Measurements from ENCODE around the gene PHACTR3. TPM values are rescaled to one million over a fixed set of nuclear protein-coding genes. Genes with fewer than 3 reads are reported as not detected.

The PHACTR3 gene
- total RNA-seq, 1 experiment from 2014 or later, result not detected

DNA sequence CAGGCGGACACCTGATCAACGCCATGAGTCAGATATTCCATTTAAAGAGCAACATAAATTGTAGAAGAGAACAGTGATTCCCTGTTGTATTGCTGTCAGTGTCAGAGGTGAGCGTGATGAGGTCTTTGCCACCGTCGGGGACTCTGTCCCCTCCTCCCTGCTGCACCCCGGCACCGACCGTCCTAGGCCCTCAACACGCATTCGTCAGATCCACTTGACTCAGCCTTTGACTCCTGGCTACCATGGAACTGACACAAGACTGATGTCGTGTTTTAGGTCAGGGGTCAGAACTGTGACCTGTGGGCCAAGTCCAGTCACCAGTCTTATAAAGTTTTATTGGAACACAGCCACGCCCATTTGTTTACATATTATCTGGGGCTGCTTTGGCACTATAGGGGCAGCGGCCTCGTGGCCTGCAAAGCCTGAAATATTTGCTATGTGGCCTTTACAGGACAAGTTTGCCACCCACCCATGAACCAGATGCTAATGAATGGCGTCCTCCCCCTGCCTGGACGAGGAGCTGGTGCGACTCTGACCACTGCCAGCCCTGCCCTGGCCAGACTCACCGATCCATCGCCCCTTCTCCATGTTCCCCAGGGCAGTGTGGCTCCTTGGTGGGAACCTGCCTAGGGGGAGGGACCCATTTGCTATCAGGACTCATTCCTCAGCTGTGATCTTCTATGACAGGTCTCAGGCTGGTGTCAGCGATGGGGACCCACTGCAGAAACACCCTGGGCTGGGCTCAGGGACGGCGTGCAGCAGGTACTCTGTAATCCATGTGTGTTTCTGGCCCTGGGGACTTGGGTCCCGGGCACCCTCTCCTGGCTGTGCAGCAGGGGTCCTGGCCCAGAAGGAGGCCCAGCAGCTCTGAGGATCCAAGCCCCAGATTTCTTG is 37.5 kb upstream of the PHACTR3 start:
- Histone ChIP-seq H3K23ac (ENCODE audit: insufficient read length, low read depth, low read length) (no peak overlapping the region), H3K4me2 (ENCODE audit: insufficient read depth, insufficient read length, low read length) (no peak overlapping the region), H3K56ac (ENCODE audit: insufficient read length, low read depth, low read length) (no peak overlapping the region), H4K20me1 (ENCODE audit: control insufficient read depth, insufficient read depth, insufficient read length) (no peaks in the 10 kb centered on the region), H4K8ac (replicated peaks; ENCODE audit: insufficient read length, low read depth, low read length) (no peak overlapping the region), H2BK5ac (ENCODE audit: insufficient read length, low read length) (no peak overlapping the region), H4K91ac (ENCODE audit: insufficient read length, low read depth, low read length) (no peak overlapping the region), H2BK15ac (ENCODE audit: low read depth, low read length) (no peak overlapping the region), H3K4me1 (ENCODE audit: insufficient read depth, low read length) (no peaks in the 10 kb centered on the region), H2BK12ac (ENCODE audit: insufficient read length, low read depth, low read length) (no peak overlapping the region), H3K18ac (ENCODE audit: insufficient read length, low read depth, low read length) (no peak overlapping the region), H2BK120ac (ENCODE audit: low read depth, low read length, poor library complexity, severe bottlenecking) (no peak overlapping the region), H2BK20ac (ENCODE audit: low read depth, low read length, poor library complexity, severe bottlenecking) (no peak overlapping the region), H2AK5ac (ENCODE audit: insufficient read length, low read length) (no peak overlapping the region), H3K9me3 (ENCODE audit: control insufficient read depth, low read depth, low read length) (no peaks in the 10 kb centered on the region), H4K5ac (ENCODE audit: insufficient read length, low read depth, low read length) (no peak overlapping the region), H3K79me1 (ENCODE audit: insufficient read depth, low read depth, low read length, poor library complexity, severe bottlenecking) (no peaks in the 10 kb centered on the region), H3K4ac (ENCODE audit: low read depth, low read length) (no peak overlapping the region), H3K23me2 (ENCODE audit: insufficient read length, low read depth, low read length, poor library complexity, severe bottlenecking) (peaks cover 3% of the 10 kb centered on the region), H3K79me2 (ENCODE audit: insufficient read depth, low read length) (no peaks in the 10 kb centered on the region), H3K14ac (ENCODE audit: insufficient read depth, low read length) (no peak overlapping the region), H3K27ac (ENCODE audit: insufficient read length, low read depth, low read length) (no peak overlapping the region), H2AFZ (ENCODE audit: low read length) (no peak overlapping the region), H3T11ph (ENCODE audit: low read length) (no peak overlapping the region), H3K9ac (ENCODE audit: extremely low read depth, insufficient read length, low read length) (no peak overlapping the region), H3K27me3 (ENCODE audit: insufficient read depth, low read length) (peaks cover 2% of the 10 kb centered on the region; the same call in 1 of the 2 replicates)
- H3K4me3 Mint-ChIP-seq, result no peak overlapping the region
- H3K9me3 Mint-ChIP-seq, result peaks cover 0 to 18% of the 10 kb centered on the region in 2 experiments; a peak in 2 of 5 replicates
- no peak for DNase-seq
- H3K27me3 Mint-ChIP-seq (ENCODE audit: low read depth), result peaks cover 40% of the 10 kb centered on the region
- H3K4me1 Mint-ChIP-seq, result peaks cover under 1 to 5% of the 10 kb centered on the region in 2 experiments
- no peak overlapping the region for H3K27ac Mint-ChIP-seq
- WGBS (ENCODE audit: extremely low coverage, insufficient read length, low lambda C conversion rate), result no CpG with 5 or more reads among the region's 23 CpGs
- TF ChIP-seq, protein P1, sequence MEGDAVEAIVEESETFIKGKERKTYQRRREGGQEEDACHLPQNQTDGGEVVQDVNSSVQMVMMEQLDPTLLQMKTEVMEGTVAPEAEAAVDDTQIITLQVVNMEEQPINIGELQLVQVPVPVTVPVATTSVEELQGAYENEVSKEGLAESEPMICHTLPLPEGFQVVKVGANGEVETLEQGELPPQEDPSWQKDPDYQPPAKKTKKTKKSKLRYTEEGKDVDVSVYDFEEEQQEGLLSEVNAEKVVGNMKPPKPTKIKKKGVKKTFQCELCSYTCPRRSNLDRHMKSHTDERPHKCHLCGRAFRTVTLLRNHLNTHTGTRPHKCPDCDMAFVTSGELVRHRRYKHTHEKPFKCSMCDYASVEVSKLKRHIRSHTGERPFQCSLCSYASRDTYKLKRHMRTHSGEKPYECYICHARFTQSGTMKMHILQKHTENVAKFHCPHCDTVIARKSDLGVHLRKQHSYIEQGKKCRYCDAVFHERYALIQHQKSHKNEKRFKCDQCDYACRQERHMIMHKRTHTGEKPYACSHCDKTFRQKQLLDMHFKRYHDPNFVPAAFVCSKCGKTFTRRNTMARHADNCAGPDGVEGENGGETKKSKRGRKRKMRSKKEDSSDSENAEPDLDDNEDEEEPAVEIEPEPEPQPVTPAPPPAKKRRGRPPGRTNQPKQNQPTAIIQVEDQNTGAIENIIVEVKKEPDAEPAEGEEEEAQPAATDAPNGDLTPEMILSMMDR (conservative IDR thresholded peaks at IDR 0.05), result no peak
- no peaks in the 10 kb centered on the region for H3K36me3 Mint-ChIP-seq (ENCODE audit: insufficient read depth in 1 of 3, low read depth in 3 of 3)

All from H9 (cell line).